ENCODE measurements around the gene SPATA20. TPM values are rescaled to one million over a fixed set of nuclear protein-coding genes. Genes with fewer than 3 reads are reported as not detected.

SPATA20 gene
- total RNA-seq, 2 experiments from 2014 or later, result 10.2 to 10.3 TPM

DNA sequence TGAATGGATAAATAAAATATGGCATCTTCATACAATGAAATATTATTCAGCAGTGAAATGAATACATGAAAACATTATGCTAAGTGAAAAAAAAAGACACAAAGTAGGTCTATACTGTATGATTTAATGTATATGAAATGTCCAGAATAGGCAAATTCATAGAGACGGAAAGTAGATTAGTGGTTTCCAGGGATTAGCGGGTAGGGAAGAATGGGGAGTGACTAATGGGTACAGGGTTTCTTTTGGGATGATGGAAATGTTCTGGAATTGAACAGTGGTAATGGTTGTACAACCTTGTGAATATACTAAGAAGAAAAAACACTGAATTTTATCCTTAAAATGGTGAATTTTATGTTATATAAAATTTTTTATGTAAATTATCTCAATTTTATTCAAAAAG is 47.3 kb upstream of the SPATA20 start:
- no peak overlapping the region for H3K4me3 Mint-ChIP-seq
- no peaks in the 10 kb centered on the region for H3K4me1 ChIP-seq (ENCODE audit: insufficient read depth, low read length)
- H3K4me1 Mint-ChIP-seq (ENCODE audit: low read depth), result no peaks in the 10 kb centered on the region
- no peaks in the 10 kb centered on the region for H3K9me3 Mint-ChIP-seq
- intact Hi-C loops (cut with DNase I, micrococcal nuclease), result no loop called here
- no peaks in the 10 kb centered on the region for H3K27me3 Mint-ChIP-seq
- H3K27ac ChIP-seq (ENCODE audit: low read depth in 1 of 2, low read length in 2 of 2), result no peak overlapping the region
- no peaks in the 10 kb centered on the region for H3K36me3 Mint-ChIP-seq (ENCODE audit: low read depth)
- ATAC-seq (ENCODE audit: poor library complexity), result no peak
- no peak for TF ChIP-seq CTCF (IDR thresholded peaks at IDR 0.05)
- H3K4me3 ChIP-seq (ENCODE audit: low read length), result no peak overlapping the region
- ChIA-PET POLR2A (no interaction called here), CTCF (no interaction called here)
- DNase-seq, result no peak
- H3K36me3 ChIP-seq (ENCODE audit: insufficient read depth, low read length), result no peaks in the 10 kb centered on the region
- peaks cover 0 to 5% of the 10 kb centered on the region in 2 experiments for H3K27me3 ChIP-seq (ENCODE audit: control insufficient read depth in 1 of 2, insufficient read depth in 2 of 2, low read length in 2 of 2)
- no peaks in the 10 kb centered on the region for H3K9me3 ChIP-seq (ENCODE audit: control insufficient read depth in 1 of 2, insufficient read depth in 1 of 2, low read length in 2 of 2)
- H3K27ac Mint-ChIP-seq, result no peak overlapping the region

- CTCF ChIA-PET, result interaction anchor here (0.7 to 2.0 kb wide), 4 partner anchors 10 to 23 kb away, joined by 3 to 9 read pairs (median 5); no protein-coding TSS in a partner anchor
- Mint-ChIP-seq H3K27me3 (no peaks in the 10 kb centered on the region), H3K4me3 (no peak overlapping the region), H3K36me3 (ENCODE audit: low read depth) (no peaks in the 10 kb centered on the region), H3K27ac (no peak overlapping the region), H3K4me1 (ENCODE audit: low read depth) (no peaks in the 10 kb centered on the region), H3K9me3 (no peaks in the 10 kb centered on the region)
- ATAC-seq (ENCODE audit: poor library complexity), result no peak
- Histone ChIP-seq H3K27ac (ENCODE audit: low read depth in 1 of 2, low read length in 2 of 2) (no peak overlapping the region), H3K4me3 (ENCODE audit: low read length) (no peak overlapping the region), H3K36me3 (ENCODE audit: insufficient read depth, low read length) (no peaks in the 10 kb centered on the region), H3K9me3 (ENCODE audit: control insufficient read depth in 1 of 2, insufficient read depth in 1 of 2, low read length in 2 of 2) (no peaks in the 10 kb centered on the region), H3K27me3 (ENCODE audit: control insufficient read depth in 1 of 2, insufficient read depth in 2 of 2, low read length in 2 of 2) (no peaks in the 10 kb centered on the region), H3K4me1 (ENCODE audit: insufficient read depth, low read length) (no peaks in the 10 kb centered on the region)
- intact Hi-C loops (cut with DNase I, micrococcal nuclease), result no loop called here
- POLR2A ChIA-PET, result no interaction called here
- DNase-seq, result peak in 6 of 14 experiments; percentile 23 to 49 (median 42)
- peak; percentile 53 for TF ChIP-seq CTCF (IDR thresholded peaks at IDR 0.05)
These were observed 45.9 kb upstream of the SPATA20 start for GRCh38 chr17:50501054-50501453.

DNA sequence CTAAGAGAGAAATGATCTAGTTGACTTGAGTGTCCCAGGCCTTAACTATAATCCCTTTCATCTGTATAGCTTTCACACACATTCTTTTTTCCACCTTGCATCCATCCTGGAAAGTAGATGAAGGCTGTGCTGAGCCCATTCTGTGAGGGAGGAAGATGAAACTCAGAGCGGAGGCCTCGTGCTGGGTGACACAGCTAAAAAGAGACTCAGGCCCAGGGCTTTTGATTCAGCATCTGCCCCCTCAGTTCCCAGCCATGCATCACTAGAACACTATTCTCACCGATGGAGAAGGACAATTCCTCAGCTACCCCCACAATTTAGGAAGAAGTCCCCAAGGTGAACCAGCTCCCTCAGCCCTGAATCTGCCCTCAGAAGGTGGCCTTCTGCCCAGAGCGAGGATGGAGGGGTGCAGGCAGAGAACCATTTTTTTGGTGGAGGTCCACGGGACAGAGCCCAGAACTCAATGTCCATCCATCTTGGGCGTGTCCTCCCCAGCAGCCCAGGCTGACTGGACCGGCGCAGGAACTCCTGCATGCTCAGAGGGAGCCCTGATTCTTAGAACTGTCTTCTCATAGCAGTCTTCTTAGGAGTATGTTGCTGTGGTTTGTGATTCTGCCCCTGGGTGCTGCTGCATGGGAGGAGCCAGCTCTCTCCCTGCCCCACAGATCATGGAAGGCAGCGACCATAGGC is 44.5 kb upstream of the SPATA20 start:
- no peaks in the 10 kb centered on the region for H3K9me3 Mint-ChIP-seq
- Histone ChIP-seq H3K4me1 (ENCODE audit: insufficient read depth, low read length) (peaks cover under 1% of the 10 kb centered on the region), H3K36me3 (ENCODE audit: insufficient read depth, low read length) (no peaks in the 10 kb centered on the region), H3K9me3 (ENCODE audit: control insufficient read depth in 1 of 2, insufficient read depth in 1 of 2, low read length in 2 of 2) (no peaks in the 10 kb centered on the region), H3K27me3 (ENCODE audit: control insufficient read depth in 1 of 2, insufficient read depth in 2 of 2, low read length in 2 of 2) (no peaks in the 10 kb centered on the region), H3K4me3 (ENCODE audit: low read length) (no peak overlapping the region), H3K27ac (ENCODE audit: low read depth in 1 of 2, low read length in 2 of 2) (no peak overlapping the region)
- ChIA-PET CTCF (interaction anchor here (1.5 to 2.0 kb wide), 2 partner anchors 23 to 24 kb away, joined by 4 to 6 read pairs; no protein-coding TSS in a partner anchor), POLR2A (no interaction called here)
- intact Hi-C loops (cut with DNase I, micrococcal nuclease), result no loop called here
- H3K27me3 Mint-ChIP-seq, result no peaks in the 10 kb centered on the region
- no peak overlapping the region for H3K4me3 Mint-ChIP-seq
- ATAC-seq (ENCODE audit: poor library complexity), result no peak
- H3K4me1 Mint-ChIP-seq (ENCODE audit: low read depth), result peaks cover under 1% of the 10 kb centered on the region
- no peak for TF ChIP-seq CTCF (IDR thresholded peaks at IDR 0.05)
- no peak for DNase-seq
- no peaks in the 10 kb centered on the region for H3K36me3 Mint-ChIP-seq (ENCODE audit: low read depth)
- no peak overlapping the region for H3K27ac Mint-ChIP-seq
